Upper lobe of left lung (tissue), 6 donors: ENCODE results near the gene PSMG3. TPM values are rescaled to one million over a fixed set of nuclear protein-coding genes. Genes with fewer than 3 reads are reported as not detected.

Source experiments
- ATAC-seq, 2 donors: fragments of 200-7000 bp; cut with Tn5 transposase; one replicate each; pipeline ENCODE4 v1.9.1; 2022; ENCODE audit warnings: mild to moderate bottlenecking in 2 of 2, moderate library complexity in 2 of 2; ENCODE audit not compliant: low FRiP score in 2 of 2
- DNase-seq, 2 donors: peaks; one replicate each; pipeline ENCODE4 v3.0.0-alpha.2; 2019 to 2020
- H3K27ac ChIP-seq, 4 donors: fragments of 200-600 bp; sonication (generic); one replicate each; pipeline ENCODE4 v1.5.1; 2016 to 2019
- H3K27me3 ChIP-seq, 4 donors: fragments of 200-600 bp; sonication (generic); one replicate each; pipeline ENCODE4 v1.5.1; 2017 to 2019
- H3K36me3 ChIP-seq, 4 donors: fragments of 200-600 bp; sonication (generic); one replicate each; pipeline ENCODE4 v1.5.1; 2016 to 2019
- H3K4me1 ChIP-seq, 4 donors: fragments of 200-600 bp; sonication (generic); one replicate each; pipeline ENCODE4 v1.5.1; 2018 to 2019
- H3K4me3 ChIP-seq, 4 donors: fragments of 200-600 bp; sonication (generic); one replicate each; pipeline ENCODE4 v1.5.1; 2017 to 2019; ENCODE audit warnings: mild to moderate bottlenecking in 2 of 4, moderate library complexity in 1 of 4
- H3K9me3 ChIP-seq, 4 donors: fragments of 200-600 bp; sonication (generic); one replicate each; pipeline ENCODE4 v1.5.1; 2018 to 2019
- EP300 ChIP-seq, 4 donors: sonication (generic); formaldehyde crosslinking; IDR thresholded peaks; one replicate each; pipeline ENCODE4 v1.5.1; 2017; ENCODE audit warnings: antibody characterized with exemption in 4 of 4, control low read depth in 2 of 4
- POLR2A ChIP-seq, 4 donors: fragments of 450-650 bp; IDR thresholded peaks; one replicate each; pipeline ENCODE4 v1.5.1; 2016 to 2017; ENCODE audit warnings: antibody characterized with exemption in 4 of 4, mild to moderate bottlenecking in 2 of 4
- POLR2AphosphoS5 ChIP-seq, 2 donors: sonication (generic); formaldehyde crosslinking; IDR thresholded peaks; one replicate each; pipeline ENCODE4 v1.5.1; 2017; ENCODE audit warnings: antibody characterized with exemption in 2 of 2
- WGBS, 2 donors: methylation state at CpG; one replicate each; pipeline ENCODE4 v1.1.5; 2017 to 2018; 5-methylcytosine and 5-hydroxymethylcytosine counted together
- total RNA-seq, 6 donors: library from RNA; depleted of rRNA in 4 of 6; stranded (reverse); fragments of >200 nt in 4 of 6; gene quantifications; one replicate each; pipeline versions ENCODE4 v1.1.0 to v1.2.1, GENCODE V29; 2016 to 2021
- TF ChIP-seq, protein P1 (sequence below), 6 experiments: fragments of 450-650 bp in 4 of 6; fragments of 200-600 bp in 2 of 6; sonication (generic) in 2 of 6; IDR thresholded peaks; one replicate each; pipeline ENCODE4 v1.5.1; 2016 to 2019; ENCODE audit warnings: antibody characterized with exemption in 6 of 6
- donor health status: DM: no; HTN: no; CAD: no; lungs with moderate emphysema.
- donor health status: DM: no; HTN: yes; CAD: no; lungs with severe emphysema.

Gene PSMG3, protein sequence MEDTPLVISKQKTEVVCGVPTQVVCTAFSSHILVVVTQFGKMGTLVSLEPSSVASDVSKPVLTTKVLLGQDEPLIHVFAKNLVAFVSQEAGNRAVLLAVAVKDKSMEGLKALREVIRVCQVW
- 10 to 100 TPM; 19.0 to 53.1 (median 21.6) TPM for total RNA-seq

DNA sequence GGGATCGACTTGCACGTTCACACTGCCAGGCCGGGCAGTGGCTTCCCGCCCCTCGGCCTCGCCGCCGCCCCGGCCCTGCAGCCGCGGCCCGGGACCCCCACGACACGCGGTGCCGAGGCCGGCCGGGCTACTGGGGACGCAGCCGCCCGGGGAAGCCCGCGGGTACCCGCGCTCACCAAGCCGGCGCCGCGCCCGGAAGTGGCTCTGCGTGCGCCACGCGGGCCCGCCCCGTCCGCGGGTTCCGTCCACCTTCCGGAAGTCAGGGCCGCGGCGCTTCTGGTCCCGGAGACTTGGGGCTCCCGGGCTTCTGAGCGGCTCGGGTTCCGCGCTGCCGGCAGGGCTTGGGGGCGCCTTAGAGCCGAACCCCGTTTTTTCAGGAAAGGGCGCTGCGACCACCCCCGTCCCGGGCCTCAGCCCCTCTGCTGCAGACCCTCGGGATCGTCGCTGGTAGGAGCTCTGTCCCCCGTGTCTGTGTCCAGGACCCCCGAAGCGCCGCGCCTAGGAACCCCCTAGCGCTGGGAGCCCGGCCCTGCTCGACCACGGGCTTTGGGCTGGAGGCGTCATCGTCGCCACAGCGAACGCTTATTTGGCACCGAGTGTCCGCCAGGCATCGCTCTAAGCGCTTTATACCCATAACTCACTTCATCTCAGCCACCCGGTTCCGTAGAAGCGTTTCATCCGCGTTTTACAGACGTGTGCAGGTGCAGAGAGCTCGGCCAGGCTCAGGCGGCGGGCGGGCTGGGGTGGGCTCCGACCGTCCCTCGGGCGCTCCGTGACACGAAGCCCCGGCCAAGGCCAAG is at the start of gene PSMG3:
PSMG3 (minus strand) TSS at position 200 of the 800 bp plus-strand sequence. CDS start 693 bp downstream, outside the sequence.
- H3K36me3 ChIP-seq = peaks cover 0 to 24% (median 11%) of the 10 kb centered on the region in 4 donors
- no peaks in the 10 kb centered on the region for H3K9me3 ChIP-seq
- no peaks in the 10 kb centered on the region for H3K27me3 ChIP-seq
- TF ChIP-seq POLR2AphosphoS5 (IDR thresholded peaks at IDR 0.05) (peak; percentile 57 to 84), POLR2A (IDR thresholded peaks at IDR 0.05) (peak; percentile 41 to 85 (median 78)), EP300 (IDR thresholded peaks at IDR 0.05) (no peak)
- TF ChIP-seq, protein P1, sequence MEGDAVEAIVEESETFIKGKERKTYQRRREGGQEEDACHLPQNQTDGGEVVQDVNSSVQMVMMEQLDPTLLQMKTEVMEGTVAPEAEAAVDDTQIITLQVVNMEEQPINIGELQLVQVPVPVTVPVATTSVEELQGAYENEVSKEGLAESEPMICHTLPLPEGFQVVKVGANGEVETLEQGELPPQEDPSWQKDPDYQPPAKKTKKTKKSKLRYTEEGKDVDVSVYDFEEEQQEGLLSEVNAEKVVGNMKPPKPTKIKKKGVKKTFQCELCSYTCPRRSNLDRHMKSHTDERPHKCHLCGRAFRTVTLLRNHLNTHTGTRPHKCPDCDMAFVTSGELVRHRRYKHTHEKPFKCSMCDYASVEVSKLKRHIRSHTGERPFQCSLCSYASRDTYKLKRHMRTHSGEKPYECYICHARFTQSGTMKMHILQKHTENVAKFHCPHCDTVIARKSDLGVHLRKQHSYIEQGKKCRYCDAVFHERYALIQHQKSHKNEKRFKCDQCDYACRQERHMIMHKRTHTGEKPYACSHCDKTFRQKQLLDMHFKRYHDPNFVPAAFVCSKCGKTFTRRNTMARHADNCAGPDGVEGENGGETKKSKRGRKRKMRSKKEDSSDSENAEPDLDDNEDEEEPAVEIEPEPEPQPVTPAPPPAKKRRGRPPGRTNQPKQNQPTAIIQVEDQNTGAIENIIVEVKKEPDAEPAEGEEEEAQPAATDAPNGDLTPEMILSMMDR (IDR thresholded peaks at IDR 0.05) = peak in 5 of 6 experiments; percentile 27 to 75 (median 51)
- ATAC-seq (peak; percentile 93 to 95), DNase-seq (peak; percentile 95 to 98)
- peaks cover 22 to 40% (median 26%) of the 10 kb centered on the region in 4 donors for H3K4me1 ChIP-seq
- WGBS, 2 donors = 1% methylated on average over 18 to 57 of the region's 95 CpGs
- H3K27ac ChIP-seq = peak within 1 kb of the TSS; percentile 95 to 98 (median 97)
- peak within 1 kb of the TSS; percentile 85 to 97 (median 90) for H3K4me3 ChIP-seq

DNA sequence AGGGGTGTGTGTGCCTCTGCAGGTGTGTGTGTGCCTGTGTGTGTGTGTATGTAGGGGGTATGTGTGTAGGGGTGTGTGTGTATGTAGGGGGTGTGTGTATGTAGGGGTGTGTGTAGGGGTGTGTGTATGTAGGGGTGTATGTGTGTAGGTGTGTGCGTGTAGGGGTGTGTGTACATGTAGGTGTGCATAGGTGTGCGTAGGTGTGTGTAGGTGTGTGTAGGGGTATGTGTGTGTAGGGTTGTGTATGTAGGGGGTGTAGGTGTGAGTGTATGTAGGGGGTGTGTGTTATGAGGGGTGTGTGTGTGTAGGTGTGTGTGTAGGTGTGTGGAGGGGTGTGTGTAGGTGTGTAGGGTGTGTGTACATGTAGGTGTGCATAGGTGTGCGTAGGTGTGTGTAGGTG is 48.6 kb upstream of the PSMG3 start:
- no peaks in the 10 kb centered on the region for H3K4me1 ChIP-seq
- no peaks in the 10 kb centered on the region for H3K27me3 ChIP-seq
- H3K27ac ChIP-seq = no peak overlapping the region
- peak in 1 of 2 donors; percentile 15 for ATAC-seq
- TF ChIP-seq POLR2AphosphoS5 (IDR thresholded peaks at IDR 0.05) (no peak), EP300 (IDR thresholded peaks at IDR 0.05) (no peak), POLR2A (IDR thresholded peaks at IDR 0.05) (no peak)
- TF ChIP-seq, protein P1 (IDR thresholded peaks at IDR 0.05) = no peak
- 81 to 84% methylated on average over 3 of the region's 3 CpGs for WGBS, 2 donors
- no peaks in the 10 kb centered on the region for H3K36me3 ChIP-seq
- H3K4me3 ChIP-seq = no peak overlapping the region
- DNase-seq = no peak
- no peaks in the 10 kb centered on the region for H3K9me3 ChIP-seq

DNA sequence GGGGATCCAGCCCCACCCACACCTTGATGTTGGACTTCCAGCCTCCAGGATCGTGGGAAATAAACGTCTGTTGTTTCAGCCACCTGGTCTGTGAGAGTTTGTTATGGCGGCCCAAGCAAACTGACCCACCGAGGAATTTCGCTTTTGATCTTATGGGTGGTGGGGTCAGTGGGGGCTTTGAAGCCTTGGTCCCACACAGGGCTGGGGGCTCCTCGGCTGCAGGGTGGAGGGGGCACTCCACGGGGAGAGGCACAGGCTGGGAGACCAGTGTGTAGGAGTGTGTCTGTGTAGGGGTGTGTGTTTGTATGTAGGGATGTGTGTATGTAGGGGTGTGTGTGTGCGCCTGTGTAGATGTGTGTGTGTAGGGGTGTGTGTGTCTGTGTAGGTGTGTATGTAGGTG is 48.1 kb upstream of the PSMG3 start:
- peak in 1 of 2 donors; percentile 13 for ATAC-seq
- Histone ChIP-seq H3K27me3 (no peaks in the 10 kb centered on the region), H3K36me3 (no peaks in the 10 kb centered on the region), H3K27ac (no peak overlapping the region), H3K4me1 (no peaks in the 10 kb centered on the region), H3K9me3 (no peaks in the 10 kb centered on the region), H3K4me3 (no peak overlapping the region)
- TF ChIP-seq, protein P1 (IDR thresholded peaks at IDR 0.05) = no peak
- TF ChIP-seq EP300 (IDR thresholded peaks at IDR 0.05) (no peak), POLR2A (IDR thresholded peaks at IDR 0.05) (no peak), POLR2AphosphoS5 (IDR thresholded peaks at IDR 0.05) (no peak)
- WGBS, 2 donors = 79 to 80% methylated on average over 8 of the region's 8 CpGs
- peak in 1 of 2 donors; percentile 32 for DNase-seq

DNA sequence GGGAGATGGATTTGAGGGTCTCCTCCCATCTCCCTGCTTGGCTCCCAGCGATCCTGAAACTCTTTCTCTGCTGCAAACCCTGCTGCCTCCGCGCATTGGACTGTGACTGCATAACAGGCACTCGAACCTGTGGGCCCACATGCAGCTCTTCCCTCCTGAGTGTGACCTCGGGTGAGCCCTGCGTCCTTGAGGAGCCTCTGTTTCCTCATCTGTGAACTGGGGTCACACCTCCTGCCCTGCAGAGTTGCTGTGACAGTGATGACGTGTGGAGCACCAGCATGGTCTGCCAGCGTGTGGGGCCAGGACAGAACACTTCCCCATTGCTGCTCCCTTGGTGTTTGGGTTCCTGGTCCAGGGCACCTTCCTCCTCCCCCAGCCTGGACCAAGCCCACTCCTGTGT is 46.9 kb upstream of the PSMG3 start:
- no peaks in the 10 kb centered on the region for H3K36me3 ChIP-seq
- no peaks in the 10 kb centered on the region for H3K9me3 ChIP-seq
- H3K27ac ChIP-seq = no peak overlapping the region
- DNase-seq = no peak
- H3K4me1 ChIP-seq = no peaks in the 10 kb centered on the region
- no peak for ATAC-seq
- TF ChIP-seq, protein P1 (IDR thresholded peaks at IDR 0.05) = no peak
- no peak for TF ChIP-seq POLR2AphosphoS5 (IDR thresholded peaks at IDR 0.05)
- TF ChIP-seq EP300 (IDR thresholded peaks at IDR 0.05) = no peak
- TF ChIP-seq POLR2A (IDR thresholded peaks at IDR 0.05) = no peak
- 75 to 83% methylated on average over 7 to 8 of the region's 8 CpGs for WGBS, 2 donors
- no peaks in the 10 kb centered on the region for H3K27me3 ChIP-seq
- no peak overlapping the region for H3K4me3 ChIP-seq
